GM12878 (cell line): ENCODE data around the gene CA10. TPM values are rescaled to one million over a fixed set of nuclear protein-coding genes. Genes with fewer than 3 reads are reported as not detected.

Source experiments
- ATAC-seq: fragments of 200-7000 bp; cut with Tn5 transposase; 3 replicates; pipeline ENCODE4 v1.9.1; 2020; ENCODE audit warnings: mild to moderate bottlenecking, moderate library complexity
- BruUV-seq: library from RNA; stranded (reverse); fragments of 400-500 nt; replicated peaks from 2 replicates; lab custom pipeline; 2021; lab: Mats Ljungman, UMichigan
- CTCF ChIA-PET: fragments of 300-600 bp; sonication (Branson Sonifier 250); formaldehyde crosslinking; extraction: SDS; loops from one replicate; lab custom pipeline; 2021; ENCODE audit warnings: inconsistent platforms; lab: Yijun Ruan, JAX
- POLR2A ChIA-PET: fragments of 350-600 bp; formaldehyde crosslinking; extraction: SDS; loops from one replicate; lab custom pipeline; 2021; ENCODE audit warnings: inconsistent platforms; lab: Charles Lee
- RAD21 ChIA-PET: fragments of 300-600 bp; sonication (Branson Sonifier 250); formaldehyde crosslinking; loops from one replicate; lab custom pipeline; 2023; ENCODE audit warnings: antibody characterized with exemption; ENCODE audit not compliant: unreplicated experiment; lab: Charles Lee
- SMC1A ChIA-PET: fragments of 300-600 bp; sonication (Branson Sonifier 250); formaldehyde crosslinking; loops from one replicate; lab custom pipeline; 2023; ENCODE audit not compliant: unreplicated experiment, uncharacterized antibody; lab: Charles Lee
- DNase-seq: peaks from one replicate; pipeline ENCODE4 v3.0.0-alpha.2; 2011; ENCODE audit warnings: low read depth, low spot score
- FAIRE-seq: peaks from 3 replicates; lab custom pipeline; 2011; peaks lifted over from hg19 to GRCh38; lab: Jason Lieb, UNC
- H2AFZ ChIP-seq: 2 replicates; pipeline ENCODE4 v1.6.0; 2011; ENCODE audit warnings: low read depth, low read length, control low read depth; ENCODE audit not compliant: control insufficient read depth
- H3K27ac ChIP-seq: 2 replicates; pipeline ENCODE4 v1.5.1; 2011; ENCODE audit warnings: control low read depth; ENCODE audit not compliant: control insufficient read depth, insufficient read depth
- H3K27me3 ChIP-seq, 2 experiments: replicated peaks in 1 of 2; 2 replicates each; pipeline versions ENCODE4 v1.6.0 to v1.6.1; 2011; ENCODE audit warnings: low read length in 1 of 2; ENCODE audit not compliant: control insufficient read depth in 2 of 2, insufficient read depth in 2 of 2
- H3K36me3 ChIP-seq, 2 experiments: 2 replicates each; pipeline ENCODE4 v1.5.1; 2011; ENCODE audit warnings: low read length in 1 of 2; ENCODE audit not compliant: control insufficient read depth in 2 of 2, insufficient read depth in 2 of 2
- H3K4me1 ChIP-seq: 2 replicates; pipeline ENCODE4 v1.6.1; 2011; ENCODE audit warnings: mild to moderate bottlenecking, low read length, moderate library complexity, mixed read lengths; ENCODE audit not compliant: control insufficient read depth, insufficient read depth
- H3K4me2 ChIP-seq: 2 replicates; pipeline ENCODE4 v1.6.0; 2011; ENCODE audit warnings: control low read depth; ENCODE audit not compliant: control insufficient read depth, insufficient read depth
- H3K4me3 ChIP-seq: fragments of 200-600 bp; sonication (generic); 2 replicates; pipeline ENCODE4 v1.5.1; 2016
- H3K79me2 ChIP-seq: 2 replicates; pipeline ENCODE4 v1.6.0; 2011; ENCODE audit warnings: low read length; ENCODE audit not compliant: control insufficient read depth, insufficient read depth
- H3K9ac ChIP-seq: 2 replicates; pipeline ENCODE4 v1.8.0; 2011; ENCODE audit warnings: low read length, control low read depth, mixed read lengths; ENCODE audit not compliant: control insufficient read depth, insufficient read depth
- H3K9me3 ChIP-seq: replicated peaks from 3 replicates; pipeline ENCODE4 v1.5.1; 2011; ENCODE audit warnings: mild to moderate bottlenecking, low read length; ENCODE audit not compliant: control insufficient read depth, insufficient read depth
- H4K20me1 ChIP-seq: 2 replicates; pipeline ENCODE4 v1.6.0; 2011; ENCODE audit not compliant: control insufficient read depth, insufficient read depth
- BMI1 ChIP-seq: fragments of 450-650 bp; IDR thresholded peaks from 2 replicates; pipeline ENCODE4 v1.6.1; 2016; ENCODE audit warnings: mild to moderate bottlenecking, moderate library complexity, borderline replicate concordance
- CREM ChIP-seq: IDR thresholded peaks from 2 replicates; pipeline ENCODE4 v1.6.1; 2014; ENCODE audit warnings: antibody characterized with exemption, low read depth
- MEF2A ChIP-seq: IDR thresholded peaks from 2 replicates; pipeline ENCODE4 v1.6.1; 2011; ENCODE audit warnings: low read depth, mild to moderate bottlenecking, low read length, moderate library complexity; ENCODE audit not compliant: insufficient read depth
- MXI1 ChIP-seq: fragments of 150-350 bp; IDR thresholded peaks from 2 replicates; pipeline ENCODE4 v1.6.1; 2011; ENCODE audit warnings: low read depth, mild to moderate bottlenecking, inconsistent platforms, low read length, improper control_type of control experiment
- POU2F2 ChIP-seq: IDR thresholded peaks from 3 replicates; pipeline ENCODE4 v1.6.1; 2011; ENCODE audit warnings: low read depth, mild to moderate bottlenecking, low read length, borderline replicate concordance
- REST ChIP-seq: IDR thresholded peaks from 2 replicates; pipeline ENCODE4 v1.6.1; 2012; ENCODE audit warnings: mild to moderate bottlenecking, low read depth, low read length
- SMAD1 ChIP-seq: fragments of 450-650 bp; IDR thresholded peaks from 2 replicates; pipeline ENCODE4 v1.6.1; 2018; ENCODE audit warnings: mild to moderate bottlenecking, low read depth; ENCODE audit not compliant: partially characterized antibody
- SREBF1 ChIP-seq: IDR thresholded peaks from 2 replicates; pipeline ENCODE4 v1.6.1; 2012; ENCODE audit warnings: mild to moderate bottlenecking, low read length
- WRNIP1 ChIP-seq: IDR thresholded peaks from 2 replicates; pipeline ENCODE4 v1.6.1; 2011; ENCODE audit warnings: low read depth, low read length, improper control_type of control experiment, borderline replicate concordance
- WGBS: methylation state at CpG from one replicate; pipeline ENCODE4 v1.1.6; 2016; ENCODE audit warnings: low lambda C conversion rate; ENCODE audit not compliant: insufficient replicate concordance, insufficient coverage; ENCODE audit errors: missing lambda C conversion rate; 5-methylcytosine and 5-hydroxymethylcytosine counted together
- in situ Hi-C: fragments of 300-500 bp; cut with MboI; formaldehyde crosslinking; loops from 9 replicates; pipeline ENCODE4 v1.14.3; 2018; ENCODE audit warnings: mixed read lengths
- intact Hi-C: fragments of 100-400 bp; cut with micrococcal nuclease; formaldehyde crosslinking; loops from one replicate; pipeline ENCODE4 v1.14.2; 2022; ENCODE audit not compliant: unreplicated experiment
- polyA plus RNA-seq, 11 experiments: library from polyadenylated mRNA; depleted of rRNA in 4 of 11; unstranded in 6 of 11; stranded (reverse) in 5 of 11; fragments of >200 nt; fragmentation: Nextera tagmentation in 4 of 11; fragmentation: Illumina TruSeq in 1 of 11; extraction: Ambion mirVana in 4 of 11; extraction: Trizol in 1 of 11; gene quantifications; 1 replicate in 1 of 11; 2 replicates in 10 of 11; pipeline versions ENCODE4 v1.2.1 to v1.2.3, GENCODE V29; 2011 to 2016; ENCODE audit warnings: inconsistent platforms in 2 of 11, missing spikeins in 2 of 11, low read depth in 1 of 11
- total RNA-seq, 4 experiments: library from RNA; depleted of rRNA in 3 of 4; stranded (reverse); fragments of >200 nt in 3 of 4; fragmentation: Illumina TruSeq in 1 of 4; extraction: Trizol in 1 of 4; gene quantifications; 2 replicates each; pipeline versions ENCODE4 v1.2.1 to v1.2.3, GENCODE V29; 2013 to 2021

Gene CA10
- total and polyA plus RNA-seq, 10 of the 15 experiments (the other 5 are each of a cell fraction or from before 2014, with no cell fraction given): not detected

- TF ChIP-seq REST (no peak), SMAD1 (no peak), POU2F2 (no peak), MXI1 (no peak)
These were observed 540.0 kb downstream of the CA10 start (continued) for GRCh38 chr17:51618476-51618875.

GRCh38 chr17:51617986-51618385 is 540.5 kb downstream of the CA10 start:
- Histone ChIP-seq H3K27ac (no peak overlapping the region), H4K20me1 (no peaks in the 10 kb centered on the region), H3K4me2 (no peak overlapping the region), H3K9me3 (no peaks in the 10 kb centered on the region), H3K4me3 (no peak overlapping the region), H3K9ac (no peak overlapping the region), H3K79me2 (no peaks in the 10 kb centered on the region), H3K4me1 (no peaks in the 10 kb centered on the region), H2AFZ (no peak overlapping the region), H3K36me3 (no peaks in the 10 kb centered on the region), H3K27me3 (no peaks in the 10 kb centered on the region)
- POLR2A ChIA-PET: no interaction called here
- 0% methylated on average over 1 of the region's 1 CpG for WGBS
- TF ChIP-seq SREBF1 (no peak), MEF2A (no peak), CREM (no peak), BMI1 (no peak), WRNIP1 (no peak)
- RAD21 ChIA-PET: no interaction called here
- no peak for DNase-seq
- no TSS peak for BruUV-seq
- intact Hi-C loops: no loop called here
- ATAC-seq: no peak
- SMC1A ChIA-PET: no interaction called here
- in situ Hi-C loops: no loop called here
- no peak for FAIRE-seq
- CTCF ChIA-PET: no interaction called here
